Activated naive CD4-positive, alpha-beta T cell treated with anti-CD3 and anti-CD28 coated beads, Interleukin-2, amount 50 U/mL, for 16 hours (primary cell): ENCODE results near the gene DUOX1.
"Not testable (repeated sequence)": the region's sequence is repeated elsewhere in the genome, so short reads cannot be mapped to it uniquely, and the experiment has no call there.

Source experiments
- DNase-seq: peaks from one replicate; pipeline ENCODE4 v3.0.0-alpha.2; 2020

DUOX1 gene

GRCh38 chr15:45121706-45122417 lies 7.9 kb upstream of the DUOX1 start:
- no peak for DNase-seq

GRCh38 chr15:45122719-45123118 lies 7.1 kb upstream of the DUOX1 start:
- no peak for DNase-seq

GRCh38 chr15:45123397-45123796 lies 6.4 kb upstream of the DUOX1 start:
- DNase-seq = no peak

GRCh38 chr15:45126535-45127158 lies 3.1 kb upstream of the DUOX1 start:
- DNase-seq = peak; percentile 50

- no peak for DNase-seq
Observed at GRCh38 chr15:45128971-45129639, 689 bp upstream of the DUOX1 start.

- DNase-seq = no peak
Observed at GRCh38 chr15:45130291-45131000, 652 bp downstream of the DUOX1 start.

GRCh38 chr15:45131510-45131909 lies 1.7 kb downstream of the DUOX1 start:
- DNase-seq = no peak

- DNase-seq = no peak
Observed at GRCh38 chr15:45132844-45133560, 3.2 kb downstream of the DUOX1 start.

GRCh38 chr15:45133561-45133920 lies 3.7 kb downstream of the DUOX1 start:
- DNase-seq = no peak

- DNase-seq = no peak
Observed at GRCh38 chr15:45134046-45134445, 4.3 kb downstream of the DUOX1 start.

GRCh38 chr15:45134682-45135604 lies 5.1 kb downstream of the DUOX1 start:
- DNase-seq = peak; percentile 31

- DNase-seq = not testable (repeated sequence)
Observed at GRCh38 chr15:45135705-45136377, 6.0 kb downstream of the DUOX1 start.

GRCh38 chr15:45136378-45136764 lies 6.6 kb downstream of the DUOX1 start:
- peak; percentile 35 for DNase-seq

- DNase-seq = no peak
Observed at GRCh38 chr15:45137703-45138102, 7.9 kb downstream of the DUOX1 start.

GRCh38 chr15:45138814-45139765 lies 9.3 kb downstream of the DUOX1 start:
- no peak for DNase-seq

- no peak for DNase-seq
Observed at GRCh38 chr15:45139770-45140169, 10.0 kb downstream of the DUOX1 start.

- DNase-seq = no peak
Observed at GRCh38 chr15:45140557-45141250, 10.9 kb downstream of the DUOX1 start.

- no peak for DNase-seq
Observed at GRCh38 chr15:45141386-45141785, 11.6 kb downstream of the DUOX1 start.

GRCh38 chr15:45143056-45143455 lies 13.3 kb downstream of the DUOX1 start:
- DNase-seq = no peak
